Ectodermal cell (in vitro differentiated cells): ENCODE measurements around the gene ZBTB7C.

Experiments used
- H3K27ac ChIP-seq: 2 replicates; pipeline ENCODE4 v1.7.0; 2013; ENCODE audit warnings: mild to moderate bottlenecking, low read depth, low read length; ENCODE audit not compliant: insufficient read depth, poor library complexity, severe bottlenecking
- H3K27me3 ChIP-seq: 2 replicates; pipeline ENCODE4 v1.7.0; 2013; ENCODE audit warnings: mild to moderate bottlenecking, low read length; ENCODE audit not compliant: insufficient read depth, control insufficient read depth, poor library complexity, severe bottlenecking
- H3K36me3 ChIP-seq: one replicate; pipeline ENCODE4 v1.7.0; 2013; ENCODE audit warnings: low read length; ENCODE audit not compliant: control insufficient read depth, insufficient read depth
- H3K4me1 ChIP-seq: one replicate; pipeline ENCODE4 v1.7.0; 2013; ENCODE audit warnings: low read length; ENCODE audit not compliant: control insufficient read depth, insufficient read depth
- H3K4me3 ChIP-seq: 2 replicates; pipeline ENCODE4 v1.7.0; 2013; ENCODE audit warnings: low read depth, low read length, control low read depth; ENCODE audit not compliant: insufficient read depth
- H3K9me3 ChIP-seq: 2 replicates; pipeline ENCODE4 v1.7.0; 2013; ENCODE audit warnings: mild to moderate bottlenecking, low read length, moderate library complexity; ENCODE audit not compliant: control insufficient read depth
- WGBS, 2 experiments: methylation state at CpG; one replicate each; pipeline ENCODE4 v1.1.7; 2013; ENCODE audit warnings: missing lambda C conversion rate in 2 of 2; 5-methylcytosine and 5-hydroxymethylcytosine counted together

Gene ZBTB7C

DNA sequence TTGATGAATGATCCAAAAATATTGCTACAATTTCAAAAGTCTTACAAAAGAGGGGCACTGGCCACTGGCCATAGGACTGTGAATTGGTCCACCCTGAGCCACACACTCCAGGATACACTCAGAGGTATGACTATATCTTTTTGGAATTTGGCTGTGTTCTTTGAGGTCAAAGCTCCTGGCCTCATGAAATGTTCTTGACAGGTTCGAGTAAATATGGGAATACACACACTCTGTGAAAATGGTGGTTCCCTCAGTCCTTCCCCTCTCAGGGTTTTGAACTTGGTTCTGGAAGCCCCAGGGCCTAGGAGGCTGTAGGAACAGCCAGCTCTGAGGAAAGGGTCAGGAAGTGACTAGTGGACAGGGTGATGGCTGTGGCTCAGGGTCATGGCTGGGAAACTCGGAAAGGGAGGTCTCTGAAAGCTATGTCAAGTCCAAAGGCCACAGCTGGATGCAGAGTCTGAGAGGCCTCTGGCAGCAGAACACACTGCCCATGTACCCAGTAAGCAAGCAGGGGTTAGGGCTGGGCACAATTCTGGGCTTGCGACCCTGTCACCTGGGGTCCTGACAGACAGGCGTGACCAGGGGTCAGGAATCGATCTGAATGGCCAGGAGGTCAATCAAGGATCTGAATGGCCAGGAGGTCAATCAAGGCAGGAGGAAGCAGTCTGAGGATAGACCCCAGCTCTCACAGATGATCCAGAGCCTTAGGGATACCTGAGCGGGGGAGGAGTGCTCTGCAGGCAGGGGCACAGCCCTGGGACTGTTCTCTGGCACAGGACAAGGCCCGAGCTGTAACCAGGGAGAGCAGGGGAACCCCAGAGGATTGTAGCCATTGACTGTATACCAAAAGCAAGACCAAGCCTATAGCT, 255.3 kb downstream of the ZBTB7C start:
- Histone ChIP-seq H3K36me3 (no peaks in the 10 kb centered on the region), H3K4me1 (no peaks in the 10 kb centered on the region), H3K4me3 (no peak overlapping the region), H3K9me3 (no peaks in the 10 kb centered on the region), H3K27me3 (peaks cover 3% of the 10 kb centered on the region), H3K27ac (no peak overlapping the region)
- 89 to 94% methylated on average over 7 of the region's 7 CpGs for WGBS, 2 experiments

- Histone ChIP-seq H3K36me3 (no peaks in the 10 kb centered on the region), H3K4me1 (no peaks in the 10 kb centered on the region), H3K27ac (no peak overlapping the region), H3K4me3 (no peak overlapping the region), H3K27me3 (no peaks in the 10 kb centered on the region), H3K9me3 (no peaks in the 10 kb centered on the region)
- WGBS, 2 experiments, result 94 to 95% methylated on average over 4 of the region's 4 CpGs
Measured at GRCh38 chr18:48152549-48152948, 256.6 kb downstream of the ZBTB7C start.

DNA sequence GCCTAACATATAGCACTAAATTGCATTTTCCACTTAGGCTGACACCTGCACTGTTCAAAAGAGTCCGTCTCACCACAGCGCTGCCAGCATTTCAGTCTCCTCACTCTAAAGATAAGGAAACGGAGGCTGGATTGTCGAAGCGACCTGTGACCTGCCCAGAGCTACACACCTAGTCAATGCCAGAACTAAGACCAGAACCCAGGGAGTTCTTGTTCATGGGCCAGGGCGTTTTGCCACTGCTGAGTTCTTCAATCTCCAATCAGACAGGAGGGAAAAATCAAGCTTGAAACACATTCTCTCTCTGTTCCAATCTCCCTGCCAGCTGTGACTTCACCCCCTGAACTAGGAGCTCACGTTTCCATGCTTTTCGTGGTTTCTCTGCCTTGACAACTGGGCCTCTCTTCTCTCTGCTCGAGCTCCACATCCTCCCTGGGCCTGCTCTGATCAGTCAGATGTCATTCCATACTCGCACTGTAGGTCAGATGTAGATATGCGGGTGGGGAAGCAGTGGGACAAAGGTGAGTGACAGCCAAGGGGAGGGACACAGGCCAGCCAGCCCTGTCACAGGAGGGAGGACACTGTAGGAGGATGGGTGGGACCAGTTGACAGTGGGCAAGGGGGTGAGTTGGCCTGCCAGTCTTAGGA, 257.6 kb downstream of the ZBTB7C start:
- H3K4me3 ChIP-seq, result no peak overlapping the region
- WGBS, 2 experiments, result 77 to 78% methylated on average over 11 of the region's 11 CpGs
- no peaks in the 10 kb centered on the region for H3K36me3 ChIP-seq
- no peaks in the 10 kb centered on the region for H3K9me3 ChIP-seq
- H3K27ac ChIP-seq, result no peak overlapping the region
- H3K27me3 ChIP-seq, result no peaks in the 10 kb centered on the region
- no peaks in the 10 kb centered on the region for H3K4me1 ChIP-seq

GRCh38 chr18:48149020-48149685, 260.0 kb downstream of the ZBTB7C start:
- H3K27me3 ChIP-seq, result no peaks in the 10 kb centered on the region
- H3K9me3 ChIP-seq, result no peaks in the 10 kb centered on the region
- 93 to 94% methylated on average over 15 of the region's 15 CpGs for WGBS, 2 experiments
- no peaks in the 10 kb centered on the region for H3K4me1 ChIP-seq
- no peak overlapping the region for H3K27ac ChIP-seq
- H3K36me3 ChIP-seq, result no peaks in the 10 kb centered on the region
- H3K4me3 ChIP-seq, result no peak overlapping the region

GRCh38 chr18:48142994-48143393, 266.2 kb downstream of the ZBTB7C start:
- no peak overlapping the region for H3K4me3 ChIP-seq
- 72 to 89% methylated on average over 1 of the region's 1 CpG for WGBS, 2 experiments
- H3K4me1 ChIP-seq, result peaks cover 2% of the 10 kb centered on the region
- H3K27ac ChIP-seq, result no peak overlapping the region
- no peaks in the 10 kb centered on the region for H3K36me3 ChIP-seq
- H3K9me3 ChIP-seq, result no peaks in the 10 kb centered on the region
- peaks cover 15% of the 10 kb centered on the region for H3K27me3 ChIP-seq

DNA sequence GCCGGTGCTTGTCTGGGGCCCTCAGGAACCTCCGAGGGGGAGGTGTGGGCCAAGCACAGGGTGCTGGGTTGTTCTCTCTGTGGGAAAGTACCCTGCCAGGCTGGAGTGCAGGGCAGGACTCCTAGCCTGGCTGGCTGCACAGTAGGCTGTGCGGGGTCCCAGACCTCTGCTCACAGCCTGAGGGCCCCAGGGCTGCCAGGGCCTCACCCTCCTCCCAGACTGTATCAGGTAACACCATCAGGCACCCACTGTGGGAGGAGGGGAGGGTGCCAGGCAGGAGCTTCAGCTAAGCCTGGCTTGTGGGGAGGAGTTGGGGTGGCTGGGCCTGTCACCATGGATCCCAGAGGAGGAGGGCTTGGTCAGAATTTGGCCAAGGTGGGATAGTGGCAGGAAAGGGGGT, 266.8 kb downstream of the ZBTB7C start:
- Histone ChIP-seq H3K4me3 (no peak overlapping the region), H3K27ac (no peak overlapping the region), H3K36me3 (no peaks in the 10 kb centered on the region), H3K27me3 (peaks cover 22% of the 10 kb centered on the region), H3K9me3 (no peaks in the 10 kb centered on the region), H3K4me1 (peaks cover 3% of the 10 kb centered on the region)
- 89 to 92% methylated on average over 3 of the region's 3 CpGs for WGBS, 2 experiments

DNA sequence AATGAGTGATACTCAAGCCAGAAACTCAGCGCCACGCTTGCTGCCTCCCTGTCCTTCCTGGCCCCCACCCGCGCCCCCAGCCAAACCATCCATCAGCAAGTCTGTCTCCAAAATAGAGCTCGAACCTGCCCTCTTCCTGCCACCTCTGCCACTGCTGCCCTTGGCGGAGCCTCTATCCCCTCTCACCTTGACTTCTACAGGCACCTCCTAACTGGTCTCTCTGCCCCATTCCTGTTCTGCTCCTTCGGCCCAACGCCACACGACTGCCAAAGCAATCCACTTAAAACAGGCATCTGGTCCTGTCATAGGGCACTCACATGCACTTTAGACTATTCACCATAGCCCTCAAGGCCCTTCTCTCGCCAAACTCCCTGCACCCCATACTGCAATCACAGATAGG, 268.5 kb downstream of the ZBTB7C start:
- Histone ChIP-seq H3K27me3 (peaks cover 38% of the 10 kb centered on the region), H3K36me3 (no peaks in the 10 kb centered on the region)
- 84 to 86% methylated on average over 10 of the region's 10 CpGs for WGBS, 2 experiments

GRCh38 chr18:48139431-48140347, 269.5 kb downstream of the ZBTB7C start:
- Histone ChIP-seq H3K27me3 (peaks cover 48% of the 10 kb centered on the region), H3K4me3 (no peak overlapping the region), H3K36me3 (no peaks in the 10 kb centered on the region), H3K4me1 (peaks cover 13% of the 10 kb centered on the region), H3K27ac (no peak overlapping the region), H3K9me3 (no peaks in the 10 kb centered on the region)
- WGBS, 2 experiments, result 76 to 81% methylated on average over 14 of the region's 14 CpGs

More for the DNA sequence above, 268.5 kb downstream of the ZBTB7C start:
- Histone ChIP-seq H3K27ac (no peak overlapping the region), H3K4me3 (no peak overlapping the region), H3K4me1 (peaks cover 8% of the 10 kb centered on the region), H3K9me3 (no peaks in the 10 kb centered on the region)

GRCh38 chr18:48138660-48139430, 270.3 kb downstream of the ZBTB7C start:
- Histone ChIP-seq H3K9me3 (no peaks in the 10 kb centered on the region), H3K4me1 (peaks cover 13% of the 10 kb centered on the region), H3K27me3 (peaks cover 56% of the 10 kb centered on the region), H3K4me3 (no peak overlapping the region), H3K27ac (no peak overlapping the region), H3K36me3 (no peaks in the 10 kb centered on the region)
- 82 to 85% methylated on average over 7 of the region's 7 CpGs for WGBS, 2 experiments
